BLaER1 (cell line): ENCODE measurements around the gene NOPCHAP1.

ENCODE experiments used
- H3K27ac ChIP-seq: shearing (Covaris generic); formaldehyde crosslinking; 2 replicates; pipeline ENCODE4 v1.8.1; 2022
- H3K27me3 ChIP-seq: shearing (Covaris generic); formaldehyde crosslinking; 2 replicates; pipeline ENCODE4 v1.8.1; 2022
- H3K36me3 ChIP-seq: shearing (Covaris generic); formaldehyde crosslinking; 2 replicates; pipeline ENCODE4 v1.8.1; 2022
- H3K4me1 ChIP-seq: shearing (Covaris generic); formaldehyde crosslinking; 2 replicates; pipeline ENCODE4 v1.8.1; 2022
- H3K4me2 ChIP-seq: shearing (Covaris generic); formaldehyde crosslinking; 2 replicates; pipeline ENCODE4 v1.8.1; 2022
- H3K4me3 ChIP-seq: shearing (Covaris generic); formaldehyde crosslinking; 2 replicates; pipeline ENCODE4 v1.8.1; 2022
- H3K9ac ChIP-seq: shearing (Covaris generic); formaldehyde crosslinking; 2 replicates; pipeline ENCODE4 v1.8.1; 2022
- H3K9me3 ChIP-seq: shearing (Covaris generic); formaldehyde crosslinking; 2 replicates; pipeline ENCODE4 v1.8.1; 2022
- H4K20me1 ChIP-seq: shearing (Covaris generic); formaldehyde crosslinking; 2 replicates; pipeline ENCODE4 v1.8.1; 2022
- Cebpa-rat ChIP-seq: shearing (Covaris generic); IDR thresholded peaks from 2 replicates; pipeline ENCODE4 v1.8.1; 2022

NOPCHAP1 gene

GRCh38 chr12:105033851-105034250 lies 47.7 kb downstream of the NOPCHAP1 start:
- Histone ChIP-seq H3K9me3 (no peaks in the 10 kb centered on the region), H3K4me3 (no peak overlapping the region), H3K4me1 (peaks cover 8% of the 10 kb centered on the region), H3K4me2 (no peak overlapping the region), H3K27ac (no peak overlapping the region), H3K27me3 (no peaks in the 10 kb centered on the region), H4K20me1 (no peaks in the 10 kb centered on the region), H3K9ac (no peak overlapping the region), H3K36me3 (no peaks in the 10 kb centered on the region)
- TF ChIP-seq Cebpa-rat = no peak
